ENCODE data around the gene RAB4B.

RAB4B gene

GRCh38 chr19:40739871-40740703 is 38.0 kb upstream of the RAB4B start:
- no peak overlapping the region; the same call in 1 of the 2 replicates for H3K27ac ChIP-seq
- TF ChIP-seq, protein P1, sequence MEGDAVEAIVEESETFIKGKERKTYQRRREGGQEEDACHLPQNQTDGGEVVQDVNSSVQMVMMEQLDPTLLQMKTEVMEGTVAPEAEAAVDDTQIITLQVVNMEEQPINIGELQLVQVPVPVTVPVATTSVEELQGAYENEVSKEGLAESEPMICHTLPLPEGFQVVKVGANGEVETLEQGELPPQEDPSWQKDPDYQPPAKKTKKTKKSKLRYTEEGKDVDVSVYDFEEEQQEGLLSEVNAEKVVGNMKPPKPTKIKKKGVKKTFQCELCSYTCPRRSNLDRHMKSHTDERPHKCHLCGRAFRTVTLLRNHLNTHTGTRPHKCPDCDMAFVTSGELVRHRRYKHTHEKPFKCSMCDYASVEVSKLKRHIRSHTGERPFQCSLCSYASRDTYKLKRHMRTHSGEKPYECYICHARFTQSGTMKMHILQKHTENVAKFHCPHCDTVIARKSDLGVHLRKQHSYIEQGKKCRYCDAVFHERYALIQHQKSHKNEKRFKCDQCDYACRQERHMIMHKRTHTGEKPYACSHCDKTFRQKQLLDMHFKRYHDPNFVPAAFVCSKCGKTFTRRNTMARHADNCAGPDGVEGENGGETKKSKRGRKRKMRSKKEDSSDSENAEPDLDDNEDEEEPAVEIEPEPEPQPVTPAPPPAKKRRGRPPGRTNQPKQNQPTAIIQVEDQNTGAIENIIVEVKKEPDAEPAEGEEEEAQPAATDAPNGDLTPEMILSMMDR (conservative IDR thresholded peaks at IDR 0.05) = no peak
- TF ChIP-seq ZFX (IDR thresholded peaks at IDR 0.05) = no peak

DNA sequence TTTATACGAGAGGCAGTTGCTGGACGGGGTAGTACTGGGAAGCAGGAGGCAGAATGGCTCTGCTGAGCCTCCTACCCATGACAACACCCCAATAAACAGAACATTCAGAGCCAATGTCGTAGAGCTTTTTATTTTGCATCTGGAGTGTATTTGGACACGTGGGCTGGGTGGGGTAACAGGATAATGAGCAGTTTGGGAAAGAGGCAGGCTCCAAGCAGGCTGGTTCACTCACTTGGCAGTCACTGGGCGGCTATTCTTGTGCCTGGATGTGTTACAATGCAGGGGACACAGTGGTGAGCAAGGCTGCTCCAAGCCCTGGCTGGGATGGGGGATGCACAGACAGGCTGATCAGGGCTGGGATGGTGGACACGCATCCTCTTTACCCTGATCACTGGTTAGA is 37.3 kb upstream of the RAB4B start:
- H3K27ac ChIP-seq = no peak overlapping the region; the same call in 1 of the 2 replicates
- TF ChIP-seq, protein P1 (conservative IDR thresholded peaks at IDR 0.05) = no peak
- no peak for TF ChIP-seq ZFX (IDR thresholded peaks at IDR 0.05)

GRCh38 chr19:40741527-40742390 is 36.3 kb upstream of the RAB4B start:
- peak overlapping the region; percentile 21; the same call in 1 of the 2 replicates for H3K27ac ChIP-seq
- TF ChIP-seq, protein P1 (conservative IDR thresholded peaks at IDR 0.05) = no peak
- no peak for TF ChIP-seq ZFX (IDR thresholded peaks at IDR 0.05)

DNA sequence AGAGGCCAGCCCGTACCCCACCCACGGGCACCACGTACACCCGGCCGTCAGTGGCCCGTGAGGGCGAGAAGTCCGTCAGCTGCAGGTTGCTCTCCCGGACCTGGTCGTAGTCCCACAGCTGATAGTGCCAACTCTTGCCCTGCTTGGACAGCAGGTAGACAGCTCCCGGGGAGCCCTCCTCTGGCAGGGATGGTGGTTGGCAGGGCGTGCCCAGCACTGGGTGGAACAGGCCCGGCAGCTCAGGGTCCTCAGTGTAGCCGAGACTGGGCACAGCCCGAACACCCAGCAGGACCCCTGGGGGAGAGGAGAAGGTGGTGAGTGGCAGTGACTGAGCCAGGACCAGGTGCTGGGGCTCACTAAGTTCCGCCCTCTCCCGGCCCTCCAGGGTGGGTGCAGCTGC is 35.6 kb upstream of the RAB4B start:
- H3K27ac ChIP-seq = no peak overlapping the region
- TF ChIP-seq ZFX (IDR thresholded peaks at IDR 0.05) = no peak
- TF ChIP-seq, protein P1 (conservative IDR thresholded peaks at IDR 0.05) = no peak

GRCh38 chr19:40742886-40743285 is 35.2 kb upstream of the RAB4B start:
- H3K27ac ChIP-seq = no peak overlapping the region
- no peak for TF ChIP-seq ZFX (IDR thresholded peaks at IDR 0.05)
- TF ChIP-seq, protein P1 (conservative IDR thresholded peaks at IDR 0.05) = no peak

DNA sequence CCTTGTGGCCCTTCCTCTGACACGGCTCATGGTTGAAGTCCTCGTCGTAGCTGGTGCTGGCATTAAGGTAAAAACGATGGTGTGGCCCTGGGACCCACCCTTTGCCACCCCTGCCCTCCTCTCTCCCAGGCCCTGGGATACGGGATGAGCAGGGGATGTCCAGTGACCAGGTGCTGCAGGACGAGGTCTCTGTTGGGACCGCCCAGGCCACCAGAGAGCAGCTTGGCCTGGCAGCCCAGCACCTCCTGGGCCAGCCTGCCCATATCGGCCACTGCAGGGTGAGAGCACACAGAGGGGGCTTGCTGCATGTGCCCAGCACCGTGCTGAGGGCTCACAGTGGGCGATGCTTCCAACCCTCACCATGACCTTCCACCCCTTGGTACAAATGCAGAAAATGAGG is 34.1 kb upstream of the RAB4B start:
- no peak for TF ChIP-seq ZFX (IDR thresholded peaks at IDR 0.05)
- TF ChIP-seq, protein P1 (conservative IDR thresholded peaks at IDR 0.05) = no peak
- H3K27ac ChIP-seq = no peak overlapping the region
